GM18861 (cell line): ENCODE data around the gene B3GNT9.

ENCODE experiments used
- ATAC-seq: cut with Tn5 transposase; IDR thresholded peaks from one replicate; pipeline ENCODE4 v1.9.1; 2021; ENCODE audit not compliant: unreplicated experiment

Gene B3GNT9

GRCh38 chr16:67169642-67170167 is 18.9 kb upstream of the B3GNT9 start:
- no peak for ATAC-seq

GRCh38 chr16:67169011-67169451 is 18.2 kb upstream of the B3GNT9 start:
- no peak for ATAC-seq

DNA sequence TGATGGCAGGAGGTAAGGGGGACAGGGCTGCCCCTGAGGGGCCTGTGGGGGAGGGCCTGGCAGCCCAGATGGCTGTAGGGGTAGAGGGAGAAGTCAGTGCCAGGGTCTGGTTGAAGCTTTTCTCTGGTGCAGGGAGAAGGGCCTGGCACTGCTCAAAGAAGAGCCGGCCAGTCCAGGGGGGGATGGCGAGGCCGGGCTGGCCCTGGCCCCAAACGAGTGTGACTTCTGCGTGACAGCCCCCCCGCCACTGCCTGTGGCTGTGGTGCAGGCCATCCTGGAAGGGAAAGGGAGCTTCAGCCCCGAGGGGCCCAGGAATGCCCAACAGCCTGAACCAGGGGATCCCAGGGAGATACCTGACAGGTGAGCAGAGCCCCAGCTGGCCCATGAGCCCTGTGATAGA is 16.8 kb upstream of the B3GNT9 start:
- ATAC-seq = no peak

GRCh38 chr16:67166598-67167168 is 15.9 kb upstream of the B3GNT9 start:
- no peak for ATAC-seq

DNA sequence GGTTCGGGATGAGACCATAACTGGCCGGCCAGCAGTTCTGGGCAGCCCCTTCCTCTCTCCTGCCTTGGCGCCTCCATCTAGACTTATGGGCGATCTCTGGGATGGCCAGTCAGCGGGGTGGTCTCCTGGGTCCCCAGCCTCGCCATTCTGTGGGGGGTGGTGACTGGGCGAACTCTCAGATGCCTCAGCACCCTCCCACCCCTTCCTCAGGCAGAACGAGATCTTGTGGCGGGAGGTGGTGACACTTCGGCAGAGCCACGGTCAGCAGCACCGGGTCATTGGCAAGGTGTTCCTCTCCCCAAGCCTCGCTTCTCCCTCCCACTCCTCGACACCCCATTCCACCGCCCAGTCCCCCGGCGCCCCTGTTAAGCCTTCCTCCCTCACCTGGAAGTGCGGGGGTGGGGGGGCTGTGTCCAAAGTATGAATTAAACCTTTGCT is 15.3 kb upstream of the B3GNT9 start:
- ATAC-seq = no peak

GRCh38 chr16:67165121-67166078 is 14.6 kb upstream of the B3GNT9 start:
- ATAC-seq = no peak

GRCh38 chr16:67164599-67165061 is 13.8 kb upstream of the B3GNT9 start, which contains the start of gene HSF4:
Gene HSF4, plus strand, starts transcription at chr16:67164745. Its CDS starts 67 bp downstream, at chr16:67164812.
- ATAC-seq = no peak

DNA sequence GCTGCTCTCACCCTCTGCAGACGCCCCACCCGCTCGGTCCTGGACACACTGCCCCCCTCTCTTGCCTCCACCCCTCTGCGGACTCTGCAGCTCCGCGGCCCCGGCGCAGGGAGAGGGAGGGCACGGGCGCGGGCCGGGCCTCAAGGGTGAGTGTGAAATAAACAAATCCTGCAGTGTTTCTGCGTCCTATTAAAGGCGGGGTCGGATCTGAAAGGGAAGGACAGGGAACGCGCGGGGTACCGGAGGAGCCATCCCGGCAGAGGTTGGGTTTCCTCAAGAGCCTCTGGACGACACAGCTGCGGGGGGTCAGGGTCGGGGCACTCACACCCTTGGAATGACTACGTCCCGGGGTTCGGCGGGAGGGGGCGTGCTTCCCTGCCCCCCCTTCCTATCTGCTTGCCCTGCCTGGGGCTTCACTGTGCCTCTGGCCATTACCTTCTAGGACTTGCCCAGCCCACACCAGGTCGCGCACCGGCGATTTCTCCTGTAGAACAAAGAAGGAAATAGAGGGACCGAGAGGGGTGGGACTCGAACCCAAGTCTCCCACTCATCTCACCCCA is 13.3 kb upstream of the B3GNT9 start:
- no peak for ATAC-seq

GRCh38 chr16:67163164-67163998 is 12.6 kb upstream of the B3GNT9 start:
- ATAC-seq = no peak

- ATAC-seq = no peak
These were observed 11.8 kb upstream of the B3GNT9 start for GRCh38 chr16:67162506-67163163.

DNA sequence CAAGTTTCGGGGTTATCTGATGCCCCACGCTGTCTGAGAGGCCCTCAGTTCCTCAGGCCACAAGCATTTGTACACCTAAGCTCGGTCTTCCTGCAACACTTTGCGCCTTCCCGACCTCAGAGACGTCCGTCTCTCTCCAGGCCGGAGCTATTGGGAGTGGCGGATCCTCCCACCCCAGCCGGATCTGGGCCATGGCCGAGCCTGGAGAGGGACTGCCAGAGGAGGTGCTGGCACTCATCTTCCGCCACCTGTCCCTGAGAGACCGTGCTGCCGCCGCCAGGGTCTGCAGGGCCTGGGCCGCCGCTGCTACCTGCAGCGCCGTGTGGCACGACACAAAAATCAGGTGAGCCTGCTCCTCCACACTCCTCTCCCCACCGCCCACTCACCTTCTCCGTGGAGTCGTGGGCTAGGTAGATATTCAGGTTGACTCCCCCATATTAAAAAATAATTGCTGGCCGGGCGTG is 10.8 kb upstream of the B3GNT9 start:
- no peak for ATAC-seq

- no peak for ATAC-seq
These were observed 8.1 kb upstream of the B3GNT9 start for GRCh38 chr16:67158637-67159600.

DNA sequence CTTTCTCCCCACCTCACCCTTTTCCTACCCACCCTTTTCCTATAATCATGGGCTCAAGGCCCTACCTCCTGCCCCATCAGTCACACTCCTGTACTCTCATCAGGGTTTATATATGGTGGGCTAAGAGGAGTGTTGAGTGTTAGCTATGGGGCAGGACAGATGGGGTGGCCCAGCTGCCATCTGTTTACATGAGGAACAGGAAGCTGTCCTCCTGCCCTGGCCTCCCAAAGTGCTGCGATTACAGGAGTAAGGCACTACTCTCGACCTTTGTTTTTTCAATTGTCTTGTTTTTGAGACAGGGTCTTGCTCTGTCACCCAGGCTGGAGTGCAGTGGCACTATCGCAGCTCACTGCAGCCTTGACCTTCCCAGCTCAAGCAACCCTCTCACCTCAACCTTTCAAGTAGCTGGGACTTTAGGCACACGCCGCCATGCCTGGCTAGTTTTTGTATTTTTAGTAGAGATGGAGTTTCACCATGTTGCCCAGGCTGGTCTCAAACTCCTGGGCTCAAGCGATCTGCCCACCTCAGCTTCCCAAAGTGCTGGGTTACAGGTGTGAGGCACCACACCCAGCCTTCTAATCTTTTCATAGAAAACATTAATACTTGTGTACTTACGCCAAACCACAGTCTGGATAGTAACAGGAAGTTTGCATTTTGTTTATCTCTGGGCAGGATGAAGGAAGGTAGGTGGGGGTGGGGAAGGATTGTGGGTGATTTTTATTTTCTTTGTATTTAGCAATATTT is 7.3 kb upstream of the B3GNT9 start:
- no peak for ATAC-seq

- ATAC-seq = no peak
These were observed 6.4 kb upstream of the B3GNT9 start for GRCh38 chr16:67157106-67157748.

GRCh38 chr16:67156143-67156844 is 5.5 kb upstream of the B3GNT9 start:
- no peak for ATAC-seq

- ATAC-seq = no peak
These were observed 4.7 kb upstream of the B3GNT9 start for GRCh38 chr16:67155295-67156142.
